GM18861 (cell line): Measurements from ENCODE around the gene SLC39A2.

Source experiments
- ATAC-seq: cut with Tn5 transposase; IDR thresholded peaks from one replicate; pipeline ENCODE4 v1.9.1; 2021; ENCODE audit not compliant: unreplicated experiment

The SLC39A2 gene

GRCh38 chr14:21043387-21043973 is 44.4 kb downstream of the SLC39A2 start:
- no peak for ATAC-seq

- no peak for ATAC-seq
Measured at GRCh38 chr14:21043974-21044618, 45.0 kb downstream of the SLC39A2 start.

GRCh38 chr14:21047378-21047781 is 48.3 kb downstream of the SLC39A2 start:
- ATAC-seq, result no peak

GRCh38 chr14:21048638-21049037 is 49.5 kb downstream of the SLC39A2 start:
- ATAC-seq, result no peak

- no peak for ATAC-seq
Measured at GRCh38 chr14:21049271-21049673, 50.2 kb downstream of the SLC39A2 start.

- ATAC-seq, result no peak
Measured at GRCh38 chr14:21050597-21050996, 51.5 kb downstream of the SLC39A2 start.
